ENCODE measurements around the gene RHOV.

RHOV gene

GRCh38 chr15:40878785-40879184 lies 4.8 kb upstream of the RHOV start:
- no peak for TF ChIP-seq ZFP30 (CRISPR knock-in tag; IDR thresholded peaks at IDR 0.05)
- no peak for TF ChIP-seq ZNF8 (CRISPR knock-in tag; IDR thresholded peaks at IDR 0.05)
- no peak for TF ChIP-seq ISL1 (CRISPR knock-in tag; IDR thresholded peaks at IDR 0.05)
- TF ChIP-seq OSR1 (CRISPR knock-in tag; IDR thresholded peaks at IDR 0.05): no peak
- no peak for TF ChIP-seq ZNF70 (CRISPR knock-in tag; IDR thresholded peaks at IDR 0.05)
- TF ChIP-seq RARB (CRISPR knock-in tag; IDR thresholded peaks at IDR 0.05): no peak
- TF ChIP-seq POU6F1 (CRISPR knock-in tag; IDR thresholded peaks at IDR 0.05; ENCODE audit: borderline replicate concordance, low read depth): no peak
- no peak for TF ChIP-seq TOX (CRISPR knock-in tag; IDR thresholded peaks at IDR 0.05; ENCODE audit: borderline replicate concordance)
- no peak for TF ChIP-seq ZNF565 (CRISPR knock-in tag; conservative IDR thresholded peaks at IDR 0.05; ENCODE audit: low read depth)
- no peak for TF ChIP-seq PATZ1 (CRISPR knock-in tag; IDR thresholded peaks at IDR 0.05; ENCODE audit: borderline replicate concordance)
- no peak for TF ChIP-seq PPARA (CRISPR knock-in tag; IDR thresholded peaks at IDR 0.05; ENCODE audit: borderline replicate concordance)
- no peak for TF ChIP-seq BACH2 (CRISPR knock-in tag; IDR thresholded peaks at IDR 0.05; ENCODE audit: borderline replicate concordance)
- TF ChIP-seq ESRRG (CRISPR knock-in tag; IDR thresholded peaks at IDR 0.05): no peak
- TF ChIP-seq TCF4 (CRISPR knock-in tag; IDR thresholded peaks at IDR 0.05; ENCODE audit: borderline replicate concordance): no peak
- TF ChIP-seq ZFP3 (CRISPR knock-in tag; IDR thresholded peaks at IDR 0.05): no peak
- no peak for ATAC-seq

- ATAC-seq: no peak
- TF ChIP-seq ZFP3 (CRISPR knock-in tag; IDR thresholded peaks at IDR 0.05) (no peak), BACH2 (CRISPR knock-in tag; IDR thresholded peaks at IDR 0.05; ENCODE audit: borderline replicate concordance) (no peak), TSHZ2 (CRISPR knock-in tag; IDR thresholded peaks at IDR 0.05) (no peak), TCF4 (CRISPR knock-in tag; IDR thresholded peaks at IDR 0.05; ENCODE audit: borderline replicate concordance) (no peak)
Measured at GRCh38 chr15:40877694-40878093, 3.7 kb upstream of the RHOV start.

- TF ChIP-seq PPARA (CRISPR knock-in tag; IDR thresholded peaks at IDR 0.05; ENCODE audit: borderline replicate concordance): no peak
- TF ChIP-seq CSDC2 (CRISPR knock-in tag; IDR thresholded peaks at IDR 0.05): no peak
- TF ChIP-seq PATZ1 (CRISPR knock-in tag; IDR thresholded peaks at IDR 0.05; ENCODE audit: borderline replicate concordance): no peak
- TF ChIP-seq ZC3H10 (CRISPR knock-in tag; IDR thresholded peaks at IDR 0.05): no peak
- TF ChIP-seq ARNTL (CRISPR knock-in tag; IDR thresholded peaks at IDR 0.05; ENCODE audit: borderline replicate concordance, low read depth): no peak
- no peak for TF ChIP-seq GLIS3 (CRISPR knock-in tag; IDR thresholded peaks at IDR 0.05)
- no peak for TF ChIP-seq CREB5 (CRISPR knock-in tag; IDR thresholded peaks at IDR 0.05; ENCODE audit: low read depth)
- no peak for TF ChIP-seq ZNF565 (CRISPR knock-in tag; conservative IDR thresholded peaks at IDR 0.05; ENCODE audit: low read depth)
- no peak for TF ChIP-seq ZNF8 (CRISPR knock-in tag; IDR thresholded peaks at IDR 0.05)
- TF ChIP-seq RARB (CRISPR knock-in tag; IDR thresholded peaks at IDR 0.05): no peak
- TF ChIP-seq ZFP30 (CRISPR knock-in tag; IDR thresholded peaks at IDR 0.05): no peak
- TF ChIP-seq TCF4 (CRISPR knock-in tag; IDR thresholded peaks at IDR 0.05; ENCODE audit: borderline replicate concordance): no peak
- TF ChIP-seq BACH2 (CRISPR knock-in tag; IDR thresholded peaks at IDR 0.05; ENCODE audit: borderline replicate concordance): no peak
- TF ChIP-seq ZFP3 (CRISPR knock-in tag; IDR thresholded peaks at IDR 0.05): no peak
- TF ChIP-seq CSRNP3 (CRISPR knock-in tag; IDR thresholded peaks at IDR 0.05): no peak
- no peak for ATAC-seq
Measured at GRCh38 chr15:40875991-40876730, 2.1 kb upstream of the RHOV start.
